Neural crest cell (in vitro differentiated cells): ENCODE data around the gene MAJIN. TPM values are rescaled to one million over a fixed set of nuclear protein-coding genes. Genes with fewer than 3 reads are reported as not detected.

Experiments used
- DNase-seq: peaks from one replicate; pipeline ENCODE4 v3.0.0; 2021; ENCODE audit warnings: low read depth, mixed read lengths, low spot score
- H3K27ac Mint-ChIP-seq: one replicate; pipeline ENCODE4 v1.8.0; 2021; ENCODE audit warnings: mild to moderate bottlenecking, mixed read lengths; ENCODE audit not compliant: unreplicated experiment
- H3K27me3 Mint-ChIP-seq: 2 replicates; pipeline ENCODE4 v1.8.0; 2021; ENCODE audit warnings: low read depth, mild to moderate bottlenecking, mixed read lengths
- H3K36me3 Mint-ChIP-seq: 2 replicates; pipeline ENCODE4 v1.8.0; 2021; ENCODE audit warnings: low read depth, mild to moderate bottlenecking, mixed read lengths
- H3K4me1 Mint-ChIP-seq: 2 replicates; pipeline ENCODE4 v1.8.0; 2021; ENCODE audit warnings: mixed read lengths
- H3K4me3 Mint-ChIP-seq: one replicate; pipeline ENCODE4 v1.8.0; 2021; ENCODE audit warnings: mild to moderate bottlenecking, mixed read lengths
- H3K9me3 Mint-ChIP-seq: 2 replicates; pipeline ENCODE4 v1.8.0; 2021; ENCODE audit warnings: mixed read lengths
- CTCF ChIP-seq: fragments of 200-600 bp; sonication (generic); conservative IDR thresholded peaks from 2 replicates; pipeline ENCODE4 v1.5.0; 2021; ENCODE audit warnings: antibody characterized with exemption, mild to moderate bottlenecking
- total RNA-seq: library from RNA; stranded (reverse); gene quantifications from 2 replicates; pipeline ENCODE4 v1.2.1, GENCODE V29; 2021

The MAJIN gene
- total RNA-seq, 1 donor from 2014 or later = not detected

GRCh38 chr11:64903291-64903833 lies 68.5 kb downstream of the MAJIN start:
- TF ChIP-seq CTCF = no peak
- Mint-ChIP-seq H3K27me3 (no peaks in the 10 kb centered on the region), H3K4me3 (no peak overlapping the region), H3K9me3 (no peaks in the 10 kb centered on the region), H3K27ac (no peak overlapping the region), H3K36me3 (no peaks in the 10 kb centered on the region), H3K4me1 (peaks cover 5% of the 10 kb centered on the region)
- no peak for DNase-seq

GRCh38 chr11:64902102-64902900 lies 69.6 kb downstream of the MAJIN start:
- DNase-seq = no peak
- no peaks in the 10 kb centered on the region for H3K27me3 Mint-ChIP-seq
- no peak overlapping the region for H3K4me3 Mint-ChIP-seq
- no peaks in the 10 kb centered on the region for H3K36me3 Mint-ChIP-seq
- no peaks in the 10 kb centered on the region for H3K9me3 Mint-ChIP-seq
- no peak overlapping the region for H3K27ac Mint-ChIP-seq
- peaks cover 5% of the 10 kb centered on the region for H3K4me1 Mint-ChIP-seq
- TF ChIP-seq CTCF = no peak

- no peak for TF ChIP-seq CTCF
- H3K4me1 Mint-ChIP-seq = peaks cover 5% of the 10 kb centered on the region
- H3K27me3 Mint-ChIP-seq = no peaks in the 10 kb centered on the region
- H3K9me3 Mint-ChIP-seq = no peaks in the 10 kb centered on the region
- no peaks in the 10 kb centered on the region for H3K36me3 Mint-ChIP-seq
- H3K4me3 Mint-ChIP-seq = no peak overlapping the region
- no peak for DNase-seq
- H3K27ac Mint-ChIP-seq = no peak overlapping the region
These were observed 71.1 kb downstream of the MAJIN start for GRCh38 chr11:64900774-64901173.

- H3K27ac Mint-ChIP-seq = peak overlapping the region; percentile 24
- H3K9me3 Mint-ChIP-seq = no peaks in the 10 kb centered on the region
- DNase-seq = no peak
- peaks cover 5% of the 10 kb centered on the region for H3K4me1 Mint-ChIP-seq
- no peak overlapping the region for H3K4me3 Mint-ChIP-seq
- TF ChIP-seq CTCF = no peak
- H3K27me3 Mint-ChIP-seq = no peaks in the 10 kb centered on the region
- H3K36me3 Mint-ChIP-seq = no peaks in the 10 kb centered on the region
These were observed 71.6 kb downstream of the MAJIN start for GRCh38 chr11:64900263-64900678.

GRCh38 chr11:64898541-64898940 lies 73.4 kb downstream of the MAJIN start:
- Mint-ChIP-seq H3K4me1 (peaks cover 5% of the 10 kb centered on the region), H3K4me3 (no peak overlapping the region), H3K9me3 (no peaks in the 10 kb centered on the region), H3K36me3 (no peaks in the 10 kb centered on the region), H3K27ac (no peak overlapping the region), H3K27me3 (no peaks in the 10 kb centered on the region)
- DNase-seq = no peak
- TF ChIP-seq CTCF = no peak
